Right lung (tissue), 5 donors: ENCODE measurements around the gene ACCSL. TPM values are rescaled to one million over a fixed set of nuclear protein-coding genes. Genes with fewer than 3 reads are reported as not detected.

Experiments used
- DNase-seq, 2 donors: peaks; one replicate each; pipeline ENCODE4 v3.0.0-alpha.2; 2013
- polyA plus RNA-seq, 5 donors: library from polyadenylated mRNA; unstranded; fragments of 120-200 nt; gene quantifications; one replicate each; pipeline versions ENCODE4 v1.2.1 to v1.2.3, GENCODE V29; 2013; ENCODE audit warnings: inconsistent platforms in 1 of 5, low replicate concordance in 1 of 5; ENCODE audit not compliant: insufficient read length in 5 of 5, insufficient read depth in 1 of 5

The ACCSL gene
- polyA plus RNA-seq, 5 donors, result 0.09 to 0.42 (median 0.27) TPM

- no peak for DNase-seq
Measured at GRCh38 chr11:44096360-44097185, 48.8 kb downstream of the ACCSL start.

GRCh38 chr11:44097821-44098220 is 50.0 kb downstream of the ACCSL start:
- no peak for DNase-seq

- DNase-seq, result no peak
Measured at GRCh38 chr11:44101098-44101497, 53.3 kb downstream of the ACCSL start.

GRCh38 chr11:44104481-44105294 is 56.9 kb downstream of the ACCSL start:
- DNase-seq, result no peak

- DNase-seq, result no peak
Measured at GRCh38 chr11:44108260-44108659, 60.5 kb downstream of the ACCSL start.

Other genes with a start within 250 kb of the ACCSL start
- 10 to 100 TPM; 35.2 to 46.6 (median 36.9) TPM for gene ALKBH3, start 167.2 kb upstream of the ACCSL start, polyA plus RNA-seq
- gene C11orf96, start 105.3 kb upstream of the ACCSL start, polyA plus RNA-seq, result 10 to 100 TPM; 15.2 to 61.4 (median 25.6) TPM
- 100 to 1,000 TPM in 1 of 5 donors, 10 to 100 TPM in 4; 45.6 to 103 (median 64.2) TPM for gene ACCS, start 18.3 kb downstream of the ACCSL start, polyA plus RNA-seq
- 10 to 100 TPM; 72.8 to 79.9 (median 75.4) TPM for gene EXT2, start 47.7 kb downstream of the ACCSL start, polyA plus RNA-seq